NCI-H2196 (cell line): ENCODE data around the gene PCED1B.
"Not testable (repeated sequence)": the region's sequence is repeated elsewhere in the genome, so short reads cannot be mapped to it uniquely, and the experiment has no call there.

Source experiments
- DNase-seq: peaks from one replicate; lab custom pipeline; 2025; ENCODE audit not compliant: unreplicated experiment; lab: John Stamatoyannopoulos, UW

PCED1B gene

GRCh38 chr12:47117305-47117704 is 37.9 kb downstream of the PCED1B start:
- DNase-seq = not testable (repeated sequence)

DNA sequence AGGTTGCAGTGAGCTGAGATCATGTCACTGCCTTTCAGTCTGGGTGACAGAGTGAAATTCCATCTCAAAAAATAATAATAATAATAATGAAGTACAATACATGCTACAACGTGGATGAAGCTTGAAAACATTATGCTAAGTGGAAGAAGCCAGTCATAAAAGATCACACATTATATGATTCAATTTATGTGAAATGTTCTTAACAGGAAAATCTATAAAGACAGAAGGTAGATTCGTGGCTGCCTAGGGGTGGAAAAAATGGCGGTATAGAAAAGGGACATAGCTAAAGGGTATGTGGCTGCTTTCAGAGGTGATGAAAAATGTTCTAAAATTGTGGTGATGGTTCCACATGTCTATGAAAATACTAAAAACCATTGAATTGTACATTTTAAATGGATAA is 41.3 kb downstream of the PCED1B start:
- DNase-seq = no peak

- no peak for DNase-seq
Measured at GRCh38 chr12:47121146-47121545, 41.7 kb downstream of the PCED1B start.

GRCh38 chr12:47122602-47123001 is 43.2 kb downstream of the PCED1B start:
- DNase-seq = no peak

DNA sequence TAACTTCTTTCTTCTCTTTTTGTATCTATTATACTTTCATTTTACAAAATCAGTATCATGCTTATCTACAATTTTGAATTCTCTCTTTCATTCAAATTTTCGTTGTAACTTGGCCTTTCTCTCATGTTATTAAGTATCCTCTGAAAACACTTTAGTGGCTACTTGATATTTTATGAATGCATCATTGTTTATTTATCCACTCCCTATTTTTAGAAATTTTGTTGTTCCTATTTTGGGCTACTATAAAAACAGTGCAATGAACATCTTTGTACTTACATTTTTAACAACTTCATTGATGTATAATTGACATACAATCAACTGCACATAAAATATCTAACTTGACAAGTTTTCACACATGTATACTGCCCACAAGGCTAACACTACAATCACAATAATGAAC is 44.3 kb downstream of the PCED1B start:
- DNase-seq = no peak

DNA sequence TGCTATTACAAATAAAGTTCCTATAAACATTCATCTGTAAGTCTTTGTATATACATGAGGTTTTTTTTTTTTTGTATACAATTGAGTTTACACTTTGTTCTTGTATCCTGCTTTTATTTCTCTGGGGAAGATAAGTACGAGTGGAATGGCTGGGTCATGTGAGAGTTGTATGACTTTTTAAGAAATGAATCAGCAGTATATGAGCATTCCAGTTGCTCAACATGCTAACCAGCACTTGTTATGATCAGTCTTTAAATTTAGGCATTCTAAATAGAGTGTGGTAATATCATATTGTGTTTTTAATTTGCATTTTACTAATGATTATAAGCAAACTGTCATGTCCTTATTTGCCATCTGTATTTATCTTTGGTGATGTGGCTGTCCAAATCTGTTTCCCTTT is 45.0 kb downstream of the PCED1B start:
- DNase-seq = no peak

- no peak for DNase-seq
Measured at GRCh38 chr12:47126246-47126645, 46.8 kb downstream of the PCED1B start.

DNA sequence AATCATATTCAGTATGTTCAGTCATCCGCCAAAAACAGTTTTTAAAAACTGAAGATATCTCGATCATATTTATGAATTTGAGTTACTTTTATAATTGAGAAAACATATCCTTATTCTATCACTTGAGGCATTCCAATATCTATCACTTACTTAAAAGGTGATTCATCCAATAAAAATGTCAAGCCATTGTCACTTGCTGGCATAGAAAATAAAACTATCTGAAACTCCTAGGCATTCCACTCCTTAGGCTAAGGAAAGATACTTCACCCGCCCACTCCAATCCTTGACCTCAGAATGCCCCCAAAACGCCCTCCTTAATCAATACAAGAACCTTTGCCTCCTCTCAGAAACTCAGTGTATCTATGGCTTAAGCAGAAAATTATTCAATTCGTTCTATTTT is 51.6 kb downstream of the PCED1B start:
- no peak for DNase-seq

- DNase-seq = no peak
Measured at GRCh38 chr12:47134005-47134404, 54.6 kb downstream of the PCED1B start.

GRCh38 chr12:47135578-47135977 is 56.2 kb downstream of the PCED1B start:
- DNase-seq = no peak

DNA sequence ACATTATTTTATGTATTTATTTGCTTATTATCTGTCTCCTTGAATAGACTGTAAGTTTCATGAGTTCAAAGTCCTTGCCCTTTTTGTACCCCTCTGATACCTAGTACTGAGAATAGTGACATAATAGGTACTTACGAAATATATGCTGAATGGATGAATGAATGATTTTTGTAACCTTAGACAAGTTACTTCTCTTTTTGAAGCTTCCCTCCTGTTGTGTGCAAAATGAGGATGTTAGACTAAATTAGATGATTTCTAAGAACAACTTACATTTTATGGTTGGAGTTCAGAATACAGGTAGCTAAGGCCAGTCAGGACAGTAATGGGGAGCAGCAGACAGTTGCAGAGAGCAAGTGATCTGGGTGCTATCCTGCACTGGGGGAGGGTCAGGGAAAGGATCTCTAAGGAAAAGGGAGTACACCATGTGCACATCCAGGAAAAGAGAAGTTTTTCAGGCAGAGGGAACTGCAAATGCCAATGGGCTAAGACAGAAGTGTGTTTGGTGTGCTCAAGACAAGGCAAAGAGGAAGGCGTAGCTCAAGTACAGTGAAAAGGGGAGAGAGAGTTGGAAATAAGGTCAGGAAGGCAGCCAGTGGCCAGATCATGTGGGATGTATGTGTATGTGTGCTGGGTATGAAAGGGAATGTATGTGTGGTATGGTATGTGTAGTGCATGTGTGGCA is 59.7 kb downstream of the PCED1B start:
- no peak for DNase-seq

GRCh38 chr12:47141459-47141858 is 62.0 kb downstream of the PCED1B start:
- DNase-seq = no peak

DNA sequence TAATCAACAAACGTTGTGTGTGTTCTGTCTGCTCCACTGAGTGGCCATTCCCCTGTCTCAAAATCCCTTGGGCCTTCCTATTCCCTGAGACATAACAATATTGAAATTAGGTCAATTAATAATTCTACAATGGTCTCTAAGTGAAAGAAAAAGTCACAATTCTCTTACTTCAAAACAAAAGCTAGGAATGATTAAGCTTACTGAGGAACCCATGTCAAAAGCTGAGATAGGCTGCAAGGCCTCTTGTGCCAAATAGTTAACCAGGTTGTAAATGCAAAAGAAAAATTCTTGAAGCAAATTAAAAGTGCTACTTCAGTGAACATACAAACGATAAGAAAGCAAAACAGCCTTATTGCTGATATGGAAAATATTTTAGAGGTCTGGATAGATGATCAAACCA is 65.3 kb downstream of the PCED1B start:
- no peak for DNase-seq

DNA sequence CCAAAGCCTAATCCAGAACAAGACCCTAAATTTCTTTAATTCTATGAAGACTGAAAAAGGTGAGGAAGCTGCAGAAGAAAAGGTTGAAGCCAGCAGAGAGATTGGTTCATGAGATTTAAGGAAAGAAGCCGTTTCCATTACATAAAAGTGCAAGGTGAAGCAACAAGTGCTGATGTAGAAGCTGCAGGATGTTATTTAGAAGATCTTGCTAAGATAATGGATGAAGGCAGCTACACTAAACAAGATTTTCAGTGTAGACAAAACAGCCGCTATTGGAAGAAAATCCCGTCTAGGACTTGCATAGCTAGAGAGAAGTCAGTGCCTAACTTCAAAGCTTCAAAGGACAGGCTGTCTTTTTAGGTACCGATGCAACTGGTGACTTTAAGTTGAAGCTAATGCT is 65.8 kb downstream of the PCED1B start:
- DNase-seq = no peak

GRCh38 chr12:47147739-47148138 is 68.3 kb downstream of the PCED1B start:
- no peak for DNase-seq

- DNase-seq = no peak
Measured at GRCh38 chr12:47149146-47149545, 69.7 kb downstream of the PCED1B start.

- no peak for DNase-seq
Measured at GRCh38 chr12:47152095-47152494, 72.7 kb downstream of the PCED1B start.

DNA sequence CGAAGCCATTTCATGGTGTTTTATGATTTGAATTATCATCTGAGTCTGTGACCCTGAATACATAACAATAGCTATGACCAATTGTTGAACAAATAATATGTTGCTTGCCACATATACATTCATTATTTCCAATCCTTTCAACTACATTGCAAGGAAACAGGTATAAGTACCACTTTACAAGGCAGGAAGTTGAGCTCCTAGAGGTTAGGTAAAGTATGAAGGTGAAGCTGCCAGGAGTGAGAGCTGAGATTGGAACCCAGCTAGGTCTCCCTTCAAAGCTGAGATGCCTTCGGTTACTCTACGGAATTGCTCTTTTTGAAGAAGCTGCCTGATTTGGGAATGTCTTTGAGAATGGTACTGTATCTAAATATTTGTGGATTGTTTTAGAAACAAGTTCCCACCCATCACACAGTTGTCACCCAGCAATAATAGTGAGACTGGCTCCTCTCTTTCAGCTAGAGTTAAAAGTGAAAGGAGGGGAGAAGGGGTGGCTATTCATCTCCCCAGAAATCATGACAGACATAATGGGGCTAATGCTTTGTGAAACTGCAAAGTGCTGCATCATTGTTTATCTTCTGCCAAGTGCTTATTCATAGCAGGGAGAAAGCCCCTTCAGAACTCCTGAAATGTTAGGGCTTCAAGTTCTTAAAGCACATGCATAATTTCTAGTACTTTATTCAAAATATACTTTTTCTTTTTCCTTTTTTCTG is 76.2 kb downstream of the PCED1B start:
- no peak for DNase-seq

DNA sequence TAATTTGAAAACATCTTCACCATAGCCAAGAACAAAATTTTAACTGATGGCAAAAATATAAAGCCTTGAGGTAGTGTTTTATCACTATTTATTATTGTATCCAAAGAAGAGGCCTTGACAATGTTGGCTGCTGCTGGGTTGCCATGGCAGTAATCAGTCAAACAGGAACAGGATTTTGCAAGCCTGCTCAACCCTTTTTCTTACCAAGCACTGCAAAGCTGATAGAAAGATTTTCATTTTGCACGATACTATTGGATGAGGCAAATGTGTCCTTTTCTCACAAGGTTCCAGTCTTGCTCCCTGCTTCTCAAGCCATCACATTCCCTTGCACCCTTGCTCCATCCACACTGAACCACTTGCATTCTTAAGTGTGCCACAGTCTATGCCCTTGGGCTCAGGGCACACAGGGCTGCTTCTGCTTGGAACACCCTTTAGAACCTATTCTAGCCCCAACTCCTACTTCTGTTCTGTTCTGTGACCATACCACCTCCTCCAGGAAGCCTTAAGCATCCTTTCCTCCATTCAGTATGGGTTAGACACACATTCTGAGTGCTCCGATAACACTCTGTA is 76.8 kb downstream of the PCED1B start:
- no peak for DNase-seq

GRCh38 chr12:47158792-47159191 is 79.4 kb downstream of the PCED1B start:
- DNase-seq = no peak

DNA sequence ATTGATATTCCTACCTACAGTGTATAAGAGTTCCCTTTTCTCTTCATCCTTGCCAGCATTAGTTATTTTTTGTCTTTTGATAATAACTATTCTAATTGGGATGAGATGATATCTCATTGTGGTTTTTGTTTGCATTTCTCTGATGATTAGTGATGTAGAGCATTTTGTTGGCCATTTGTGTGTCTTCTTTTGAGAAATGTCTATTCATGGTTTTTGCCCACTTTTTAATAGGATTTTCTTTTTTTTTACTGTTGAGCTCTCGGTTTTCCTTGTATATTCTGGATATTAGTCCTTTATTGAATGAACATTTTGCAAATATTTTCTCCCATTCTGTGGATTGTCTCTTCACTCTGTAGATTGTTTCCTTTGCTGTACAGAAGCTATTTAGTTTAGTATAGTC is 79.9 kb downstream of the PCED1B start:
- DNase-seq = no peak
